ENCODE results near the gene WSCD2.

DNA sequence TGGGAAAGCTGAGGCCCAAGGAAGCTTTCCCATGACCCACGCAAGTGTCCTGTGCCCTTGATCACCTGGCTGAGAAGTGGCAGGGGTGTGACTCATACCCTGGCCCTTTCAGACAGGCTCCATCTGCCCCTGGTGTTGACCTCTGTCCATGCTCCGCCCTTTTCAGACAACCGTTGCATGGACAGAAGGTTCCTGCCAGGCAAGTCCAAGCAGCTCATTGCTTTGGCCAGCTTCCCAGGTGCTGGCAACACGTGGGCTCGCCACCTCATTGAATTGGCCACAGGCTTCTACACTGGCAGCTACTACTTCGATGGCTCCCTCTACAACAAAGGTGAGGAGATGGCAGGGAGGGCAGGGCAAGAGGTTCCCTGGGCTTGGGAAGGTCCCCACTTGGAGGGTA, 103.5 kb downstream of the WSCD2 start:
- TF ChIP-seq, protein P1, sequence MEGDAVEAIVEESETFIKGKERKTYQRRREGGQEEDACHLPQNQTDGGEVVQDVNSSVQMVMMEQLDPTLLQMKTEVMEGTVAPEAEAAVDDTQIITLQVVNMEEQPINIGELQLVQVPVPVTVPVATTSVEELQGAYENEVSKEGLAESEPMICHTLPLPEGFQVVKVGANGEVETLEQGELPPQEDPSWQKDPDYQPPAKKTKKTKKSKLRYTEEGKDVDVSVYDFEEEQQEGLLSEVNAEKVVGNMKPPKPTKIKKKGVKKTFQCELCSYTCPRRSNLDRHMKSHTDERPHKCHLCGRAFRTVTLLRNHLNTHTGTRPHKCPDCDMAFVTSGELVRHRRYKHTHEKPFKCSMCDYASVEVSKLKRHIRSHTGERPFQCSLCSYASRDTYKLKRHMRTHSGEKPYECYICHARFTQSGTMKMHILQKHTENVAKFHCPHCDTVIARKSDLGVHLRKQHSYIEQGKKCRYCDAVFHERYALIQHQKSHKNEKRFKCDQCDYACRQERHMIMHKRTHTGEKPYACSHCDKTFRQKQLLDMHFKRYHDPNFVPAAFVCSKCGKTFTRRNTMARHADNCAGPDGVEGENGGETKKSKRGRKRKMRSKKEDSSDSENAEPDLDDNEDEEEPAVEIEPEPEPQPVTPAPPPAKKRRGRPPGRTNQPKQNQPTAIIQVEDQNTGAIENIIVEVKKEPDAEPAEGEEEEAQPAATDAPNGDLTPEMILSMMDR (IDR thresholded peaks at IDR 0.05): no peak
- TF ChIP-seq POLR2A (IDR thresholded peaks at IDR 0.05): no peak

Data from vagina (tissue), 2 donors.